Right lobe of liver (tissue), 6 donors: Measurements from ENCODE around the gene AFF2. TPM values are rescaled to one million over a fixed set of nuclear protein-coding genes. Genes with fewer than 3 reads are reported as not detected.
"Not testable (repeated sequence)": the region's sequence is repeated elsewhere in the genome, so short reads cannot be mapped to it uniquely, and the experiment has no call there.

Source experiments
- ATAC-seq, 4 donors: fragments of 200-7000 bp; cut with Tn5 transposase; one replicate each; pipeline ENCODE4 v1.9.1; 2020; ENCODE audit warnings: mild to moderate bottlenecking in 4 of 4, moderate library complexity in 4 of 4
- DNase-seq, 3 donors: peaks; one replicate each; pipeline ENCODE4 v3.0.0-alpha.2; 2020
- H3K27ac ChIP-seq, 3 donors: fragments of 200-600 bp; one replicate each; pipeline ENCODE4 v1.8.0; 2022
- H3K27me3 ChIP-seq, 2 donors: fragments of 200-600 bp; one replicate each; pipeline ENCODE4 v1.8.0; 2022
- H3K36me3 ChIP-seq, 4 donors: fragments of 200-600 bp; sonication (generic) in 1 of 4; one replicate each; pipeline versions ENCODE4 v1.5.1 to v1.8.0; 2017 to 2022; ENCODE audit warnings: control low read depth in 1 of 4
- H3K4me1 ChIP-seq, 4 donors: fragments of 200-600 bp; sonication (generic) in 1 of 4; one replicate each; pipeline versions ENCODE4 v1.5.1 to v1.8.0; 2017 to 2022; ENCODE audit warnings: control low read depth in 1 of 4
- H3K4me3 ChIP-seq, 3 donors: fragments of 200-600 bp; one replicate each; pipeline ENCODE4 v1.8.0; 2022
- H3K9me3 ChIP-seq, 4 donors: fragments of 200-600 bp; sonication (generic) in 1 of 4; one replicate each; pipeline versions ENCODE4 v1.5.1 to v1.8.0; 2017 to 2022; ENCODE audit warnings: control low read depth in 1 of 4
- CTCF ChIP-seq, 4 donors: fragments of 200-600 bp in 3 of 4; fragments of 450-650 bp in 1 of 4; IDR thresholded peaks; one replicate each; pipeline versions ENCODE4 v1.5.1 to v1.8.0; 2016 to 2022; ENCODE audit warnings: antibody characterized with exemption in 4 of 4, mild to moderate bottlenecking in 2 of 4
- POLR2A ChIP-seq: fragments of 450-650 bp; IDR thresholded peaks from one replicate; pipeline ENCODE4 v1.6.1; 2017; ENCODE audit warnings: antibody characterized with exemption, mild to moderate bottlenecking
- WGBS: methylation state at CpG from one replicate; pipeline ENCODE4 v1.1.6; 2018; ENCODE audit warnings: low coverage, low lambda C conversion rate; ENCODE audit not compliant: insufficient coverage; ENCODE audit errors: missing lambda C conversion rate; 5-methylcytosine and 5-hydroxymethylcytosine counted together
- intact Hi-C, 2 donors: fragments of 100-400 bp; cut with DNase I; formaldehyde crosslinking; loops; one replicate each; pipeline versions ENCODE4 v1.11.2 to v1.14.1; 2022
- total RNA-seq, 6 experiments: library from RNA; depleted of rRNA in 2 of 6; stranded (reverse); fragments of >200 nt in 2 of 6; fragmentation: NEBNext Ultra II Directional in 3 of 6; extraction: Animal tissue kit (Norgen Biotek cat#: 25700) in 3 of 6; gene quantifications; one replicate each; pipeline versions ENCODE4 v1.1.0 to v1.2.4, GENCODE V29; 2016 to 2023
- donor health status: DM: no; HTN: yes; CAD: no.
- donor health status: DM: no; HTN: no; CAD: no.
- donor health status: DM: no; HTN: no; CAD: no.
- donor health status: DM: no; HTN: yes; CAD: no.
- donor health status: DM: no; HTN: yes; CAD: no.

AFF2 gene
- total RNA-seq, 6 experiments from 2014 or later = 0.06 to 1.9 (median 0.15) TPM

GRCh38 chrX:148902581-148902980, 402.2 kb downstream of the AFF2 start:
- no peak for DNase-seq
- Histone ChIP-seq H3K36me3 (no peaks in the 10 kb centered on the region), H3K4me3 (no peak overlapping the region), H3K27me3 (no peaks in the 10 kb centered on the region), H3K4me1 (no peaks in the 10 kb centered on the region), H3K9me3 (no peaks in the 10 kb centered on the region), H3K27ac (no peak overlapping the region)
- ATAC-seq = no peak
- no peak for TF ChIP-seq POLR2A
- no peak for TF ChIP-seq CTCF (IDR thresholded peaks at IDR 0.05)
- intact Hi-C loops = no loop called here

- no peaks in the 10 kb centered on the region for H3K9me3 ChIP-seq
- WGBS = 33% methylated on average over 3 of the region's 3 CpGs
- TF ChIP-seq CTCF (IDR thresholded peaks at IDR 0.05) (no peak), POLR2A (no peak)
Observed at GRCh38 chrX:148903176-148903575, 402.8 kb downstream of the AFF2 start.

GRCh38 chrX:148904421-148905111, 404.1 kb downstream of the AFF2 start:
- ATAC-seq (no peak), DNase-seq (no peak)
- TF ChIP-seq CTCF (IDR thresholded peaks at IDR 0.05) (no peak), POLR2A (no peak)
- 12% methylated on average over 3 of the region's 3 CpGs for WGBS
- H3K9me3 ChIP-seq = no peaks in the 10 kb centered on the region
- H3K4me3 ChIP-seq = no peak overlapping the region
- no peak overlapping the region for H3K27ac ChIP-seq
- intact Hi-C loops = no loop called here
- no peaks in the 10 kb centered on the region for H3K27me3 ChIP-seq
- no peaks in the 10 kb centered on the region for H3K4me1 ChIP-seq
- no peaks in the 10 kb centered on the region for H3K36me3 ChIP-seq

More at GRCh38 chrX:148903176-148903575, 402.8 kb downstream of the AFF2 start:
- no peaks in the 10 kb centered on the region for H3K36me3 ChIP-seq
- ATAC-seq (no peak), DNase-seq (no peak)
- no peaks in the 10 kb centered on the region for H3K27me3 ChIP-seq
- no peak overlapping the region for H3K4me3 ChIP-seq
- intact Hi-C loops = no loop called here
- no peaks in the 10 kb centered on the region for H3K4me1 ChIP-seq
- H3K27ac ChIP-seq = no peak overlapping the region

GRCh38 chrX:148905400-148905799, 405.0 kb downstream of the AFF2 start:
- no peak overlapping the region for H3K4me3 ChIP-seq
- 34% methylated on average over 5 of the region's 5 CpGs for WGBS
- H3K4me1 ChIP-seq = no peaks in the 10 kb centered on the region
- intact Hi-C loops = no loop called here
- no peaks in the 10 kb centered on the region for H3K9me3 ChIP-seq
- H3K27me3 ChIP-seq = no peaks in the 10 kb centered on the region
- no peak for TF ChIP-seq CTCF (IDR thresholded peaks at IDR 0.05)
- no peak for TF ChIP-seq POLR2A
- ATAC-seq = no peak
- no peak for DNase-seq
- H3K36me3 ChIP-seq = no peaks in the 10 kb centered on the region
- H3K27ac ChIP-seq = no peak overlapping the region

GRCh38 chrX:148906628-148907027, 406.2 kb downstream of the AFF2 start:
- H3K4me1 ChIP-seq, ATAC-seq, H3K36me3 ChIP-seq, DNase-seq, H3K27ac ChIP-seq, H3K4me3 ChIP-seq, H3K9me3 ChIP-seq, H3K27me3 ChIP-seq, intact Hi-C loops: not testable (repeated sequence)
- WGBS = 66% methylated on average over 8 of the region's 11 CpGs
